Smooth muscle cell (in vitro differentiated cells): ENCODE measurements around the gene THPO. TPM values are rescaled to one million over a fixed set of nuclear protein-coding genes. Genes with fewer than 3 reads are reported as not detected.
A peak's percentile ranks its signal among the peaks of the same experiment; 100 is the strongest.

Experiments used
- DNase-seq: peaks from one replicate; lab custom pipeline; 2025; ENCODE audit not compliant: unreplicated experiment; lab: John Stamatoyannopoulos, UW
- H2AFZ ChIP-seq: fragments of 200-600 bp; sonication (generic); 2 replicates; pipeline ENCODE4 v1.6.0; 2016; ENCODE audit warnings: antibody characterized with exemption, low read depth, mild to moderate bottlenecking
- H3F3A ChIP-seq: fragments of 200-600 bp; sonication (generic); 2 replicates; pipeline ENCODE4 v1.6.0; 2017; ENCODE audit warnings: antibody characterized with exemption, low read depth
- H3K27ac ChIP-seq: fragments of 200-600 bp; sonication (generic); 2 replicates; pipeline ENCODE4 v1.5.1; 2016; ENCODE audit warnings: low read depth, mild to moderate bottlenecking
- H3K27me3 ChIP-seq: fragments of 200-600 bp; sonication (generic); 2 replicates; pipeline ENCODE4 v1.6.1; 2016; ENCODE audit warnings: low read depth, mild to moderate bottlenecking
- H3K36me3 ChIP-seq: fragments of 200-600 bp; sonication (generic); 2 replicates; pipeline ENCODE4 v1.5.1; 2016; ENCODE audit warnings: low read depth
- H3K4me1 ChIP-seq: fragments of 200-600 bp; sonication (generic); 2 replicates; pipeline ENCODE4 v1.5.1; 2016; ENCODE audit warnings: low read depth
- H3K4me2 ChIP-seq: fragments of 200-600 bp; sonication (generic); 2 replicates; pipeline ENCODE4 v1.6.0; 2016; ENCODE audit warnings: mild to moderate bottlenecking
- H3K4me3 ChIP-seq: fragments of 200-600 bp; sonication (generic); 2 replicates; pipeline ENCODE4 v1.5.1; 2016; ENCODE audit warnings: mild to moderate bottlenecking
- H3K79me2 ChIP-seq: fragments of 200-600 bp; sonication (generic); 2 replicates; pipeline ENCODE4 v1.6.0; 2016; ENCODE audit warnings: low read depth, mild to moderate bottlenecking
- H3K9ac ChIP-seq: fragments of 200-600 bp; sonication (generic); 2 replicates; pipeline ENCODE4 v1.6.0; 2016; ENCODE audit warnings: low read depth
- H3K9me3 ChIP-seq: fragments of 200-600 bp; sonication (generic); replicated peaks from 2 replicates; pipeline ENCODE4 v1.5.1; 2016; ENCODE audit warnings: low read depth
- H4K20me1 ChIP-seq: fragments of 200-600 bp; sonication (generic); 2 replicates; pipeline ENCODE4 v1.6.0; 2016; ENCODE audit warnings: low read depth
- WGBS: methylation state at CpG from one replicate; pipeline ENCODE4 v1.1.7; 2016; ENCODE audit warnings: low lambda C conversion rate; 5-methylcytosine and 5-hydroxymethylcytosine counted together
- polyA plus RNA-seq: library from polyadenylated mRNA; unstranded; fragments of >200 nt; fragmentation: Nextera tagmentation; extraction: Ambion mirVana; gene quantifications from 2 replicates; pipeline ENCODE4 v1.2.1, GENCODE V29; 2016
- total RNA-seq: library from RNA; depleted of rRNA; stranded (reverse); fragments of >200 nt; gene quantifications from 2 replicates; pipeline ENCODE4 v1.2.3, GENCODE V29; 2014
- TF ChIP-seq, protein P1 (sequence below): fragments of 200-600 bp; sonication (generic); IDR thresholded peaks from 2 replicates; pipeline ENCODE4 v1.5.1; 2017; ENCODE audit warnings: borderline replicate concordance, mild to moderate bottlenecking, antibody characterized with exemption; ENCODE audit not compliant: insufficient read depth, poor library complexity, severe bottlenecking

The THPO gene
- 0.22 TPM in 1 of 2 replicates, not detected in the other for total RNA-seq
- polyA plus RNA-seq = 0.45 TPM in 1 of 2 replicates, not detected in the other

DNA sequence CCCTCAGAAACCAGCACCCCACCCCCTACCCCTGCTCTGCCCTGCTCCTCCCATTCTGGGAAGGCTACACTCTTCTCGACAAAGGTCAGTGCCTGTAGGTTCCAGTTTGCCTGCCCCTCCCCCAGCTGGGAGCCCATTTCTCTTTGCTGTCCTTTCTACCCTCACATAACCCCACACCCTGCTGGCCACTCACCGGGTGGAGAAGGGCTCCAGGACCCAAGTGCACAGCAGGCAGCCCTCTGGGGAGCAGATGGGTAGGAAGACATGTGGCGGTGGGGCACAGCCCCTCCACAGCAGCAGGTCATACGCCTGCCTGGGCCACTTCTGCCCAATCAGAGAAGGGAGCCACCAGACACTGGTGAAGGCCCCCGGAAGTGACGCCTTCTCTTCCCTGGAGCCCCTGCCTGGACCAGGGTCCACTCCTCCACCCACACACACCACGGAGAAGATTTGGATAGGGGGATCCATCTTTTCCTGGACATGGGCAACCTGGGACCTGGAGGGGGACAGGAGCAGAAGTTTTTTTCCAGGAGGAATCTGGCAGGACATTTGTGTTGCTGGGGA is at the start of gene THPO:
TSS of gene THPO (minus strand) at position 326 of the 564 bp plus-strand sequence. CDS start 1,948 bp downstream, outside the sequence.
- Histone ChIP-seq H4K20me1 (no peaks in the 10 kb centered on the region), H2AFZ (no peak within 1 kb of the TSS), H3K4me3 (no peak within 1 kb of the TSS), H3K4me1 (peaks cover 22% of the 10 kb centered on the region), H3K4me2 (peak within 1 kb of the TSS; percentile 78), H3K79me2 (no peaks in the 10 kb centered on the region), H3F3A (no peaks in the 10 kb centered on the region), H3K36me3 (no peaks in the 10 kb centered on the region), H3K9ac (no peak within 1 kb of the TSS), H3K27ac (no peak within 1 kb of the TSS), H3K27me3 (peaks cover 18% of the 10 kb centered on the region), H3K9me3 (no peaks in the 10 kb centered on the region)
- TF ChIP-seq, protein P1, sequence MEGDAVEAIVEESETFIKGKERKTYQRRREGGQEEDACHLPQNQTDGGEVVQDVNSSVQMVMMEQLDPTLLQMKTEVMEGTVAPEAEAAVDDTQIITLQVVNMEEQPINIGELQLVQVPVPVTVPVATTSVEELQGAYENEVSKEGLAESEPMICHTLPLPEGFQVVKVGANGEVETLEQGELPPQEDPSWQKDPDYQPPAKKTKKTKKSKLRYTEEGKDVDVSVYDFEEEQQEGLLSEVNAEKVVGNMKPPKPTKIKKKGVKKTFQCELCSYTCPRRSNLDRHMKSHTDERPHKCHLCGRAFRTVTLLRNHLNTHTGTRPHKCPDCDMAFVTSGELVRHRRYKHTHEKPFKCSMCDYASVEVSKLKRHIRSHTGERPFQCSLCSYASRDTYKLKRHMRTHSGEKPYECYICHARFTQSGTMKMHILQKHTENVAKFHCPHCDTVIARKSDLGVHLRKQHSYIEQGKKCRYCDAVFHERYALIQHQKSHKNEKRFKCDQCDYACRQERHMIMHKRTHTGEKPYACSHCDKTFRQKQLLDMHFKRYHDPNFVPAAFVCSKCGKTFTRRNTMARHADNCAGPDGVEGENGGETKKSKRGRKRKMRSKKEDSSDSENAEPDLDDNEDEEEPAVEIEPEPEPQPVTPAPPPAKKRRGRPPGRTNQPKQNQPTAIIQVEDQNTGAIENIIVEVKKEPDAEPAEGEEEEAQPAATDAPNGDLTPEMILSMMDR = no peak
- no peak for DNase-seq
- 46% methylated on average over 7 of the region's 7 CpGs for WGBS

- Histone ChIP-seq H4K20me1 (no peaks in the 10 kb centered on the region), H3K27me3 (no peaks in the 10 kb centered on the region), H3F3A (no peaks in the 10 kb centered on the region), H3K9ac (no peak overlapping the region), H3K79me2 (no peaks in the 10 kb centered on the region), H3K4me3 (no peak overlapping the region), H3K4me1 (no peaks in the 10 kb centered on the region), H3K36me3 (no peaks in the 10 kb centered on the region), H3K9me3 (no peaks in the 10 kb centered on the region), H2AFZ (no peak overlapping the region), H3K27ac (no peak overlapping the region), H3K4me2 (no peak overlapping the region)
- TF ChIP-seq, protein P1 = no peak
- WGBS = 90% methylated on average over 12 of the region's 12 CpGs
- no peak for DNase-seq
Measured at GRCh38 chr3:184426691-184427141, 48.7 kb upstream of the THPO start.

DNA sequence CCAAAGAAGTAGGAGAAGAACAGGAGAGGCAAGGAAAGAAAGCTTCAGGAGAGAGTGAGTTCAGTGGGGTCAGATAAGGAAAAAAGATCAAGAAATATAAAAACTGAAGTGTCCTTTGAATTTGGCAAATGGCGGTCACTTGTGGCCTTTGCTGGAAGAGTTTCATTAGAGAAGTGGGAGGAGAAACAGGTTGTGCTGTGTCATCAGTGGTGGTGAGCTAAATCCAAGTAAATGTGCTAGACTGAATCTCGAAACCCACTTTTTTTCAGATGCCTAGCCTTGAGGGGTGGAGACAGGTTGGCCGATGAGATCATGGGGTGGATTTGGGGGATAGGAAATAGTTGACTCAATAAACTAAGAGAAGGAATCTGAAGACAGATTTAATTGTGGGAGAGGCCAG is 45.6 kb upstream of the THPO start:
- H3K4me2 ChIP-seq = no peak overlapping the region
- TF ChIP-seq, protein P1 = no peak
- H3K4me1 ChIP-seq = no peaks in the 10 kb centered on the region
- H3K27me3 ChIP-seq = no peaks in the 10 kb centered on the region
- no peak overlapping the region for H3K27ac ChIP-seq
- H3K9me3 ChIP-seq = no peaks in the 10 kb centered on the region
- H4K20me1 ChIP-seq = no peaks in the 10 kb centered on the region
- no peaks in the 10 kb centered on the region for H3F3A ChIP-seq
- WGBS = 91% methylated on average over 3 of the region's 3 CpGs
- no peak overlapping the region for H3K9ac ChIP-seq
- no peaks in the 10 kb centered on the region for H3K36me3 ChIP-seq
- H2AFZ ChIP-seq = no peak overlapping the region
- no peaks in the 10 kb centered on the region for H3K79me2 ChIP-seq
- no peak overlapping the region for H3K4me3 ChIP-seq
- no peak for DNase-seq

- H3K4me2 ChIP-seq = no peak overlapping the region
- H4K20me1 ChIP-seq = no peaks in the 10 kb centered on the region
- no peaks in the 10 kb centered on the region for H3K4me1 ChIP-seq
- no peaks in the 10 kb centered on the region for H3K79me2 ChIP-seq
- no peak overlapping the region for H3K4me3 ChIP-seq
- 57% methylated on average over 5 of the region's 5 CpGs for WGBS
- H3K9ac ChIP-seq = no peak overlapping the region
- no peaks in the 10 kb centered on the region for H3F3A ChIP-seq
- no peaks in the 10 kb centered on the region for H3K9me3 ChIP-seq
- no peak overlapping the region for H2AFZ ChIP-seq
- no peaks in the 10 kb centered on the region for H3K27me3 ChIP-seq
- DNase-seq = no peak
- no peak overlapping the region for H3K27ac ChIP-seq
- no peaks in the 10 kb centered on the region for H3K36me3 ChIP-seq
- TF ChIP-seq, protein P1 = no peak
Measured at GRCh38 chr3:184419171-184419570, 41.2 kb upstream of the THPO start.
